OCI-LY7 (cell line): ENCODE measurements around the gene LYRM4. TPM values are rescaled to one million over a fixed set of nuclear protein-coding genes. Genes with fewer than 3 reads are reported as not detected.

Experiments used
- BruUV-seq: library from RNA; stranded (reverse); fragments of 400-500 nt; replicated peaks from 2 replicates; lab custom pipeline; 2021; lab: Mats Ljungman, UMichigan
- CTCF ChIA-PET: fragments of 300-600 bp; sonication (Branson Sonifier 250); formaldehyde crosslinking; loops from one replicate; lab custom pipeline; 2022; ENCODE audit warnings: antibody characterized with exemption; ENCODE audit not compliant: unreplicated experiment; lab: Charles Lee
- POLR2A ChIA-PET: fragments of 300-600 bp; sonication (Branson Sonifier 250); formaldehyde crosslinking; loops from one replicate; lab custom pipeline; 2022; ENCODE audit warnings: antibody characterized with exemption; lab: Charles Lee
- DNase-seq: peaks from one replicate; pipeline ENCODE4 v3.0.0-alpha.2; 2015; ENCODE audit warnings: low spot score
- H2AFZ ChIP-seq: fragments of 200-600 bp; sonication (generic), shearing (Covaris generic); 2 replicates; pipeline ENCODE4 v1.6.1; 2014; ENCODE audit warnings: mild to moderate bottlenecking, antibody characterized with exemption, low read length, moderate library complexity
- H3K27ac ChIP-seq: fragments of 200-600 bp; sonication (generic); 2 replicates; pipeline ENCODE4 v1.5.1; 2014; ENCODE audit warnings: mixed run types, low read depth, mild to moderate bottlenecking, moderate library complexity, low read length, inconsistent platforms; ENCODE audit not compliant: poor library complexity, severe bottlenecking
- H3K36me3 ChIP-seq: fragments of 200-600 bp; sonication (generic); 2 replicates; pipeline ENCODE4 v1.6.1; 2014; ENCODE audit warnings: mild to moderate bottlenecking, antibody characterized with exemption, low read length, moderate library complexity, mixed read lengths; ENCODE audit not compliant: insufficient read depth
- H3K4me1 ChIP-seq: fragments of 200-600 bp; sonication (generic); 2 replicates; pipeline ENCODE4 v1.5.1; 2014; ENCODE audit warnings: mild to moderate bottlenecking, low read length; ENCODE audit not compliant: insufficient read depth, poor library complexity, severe bottlenecking
- H3K4me2 ChIP-seq: fragments of 200-600 bp; sonication (generic); 2 replicates; pipeline ENCODE4 v1.6.1; 2014; ENCODE audit warnings: mild to moderate bottlenecking, low read length
- H3K4me3 ChIP-seq: fragments of 200-600 bp; sonication (generic); 2 replicates; pipeline ENCODE4 v1.5.1; 2014; ENCODE audit warnings: mild to moderate bottlenecking, low read depth, low read length; ENCODE audit not compliant: poor library complexity, severe bottlenecking
- H3K79me2 ChIP-seq: fragments of 200-600 bp; sonication (generic); 2 replicates; pipeline ENCODE4 v1.6.1; 2016; ENCODE audit warnings: low read depth, mild to moderate bottlenecking, low read length, moderate library complexity, mixed read lengths; ENCODE audit not compliant: insufficient read depth
- H3K9me2 ChIP-seq: fragments of 200-600 bp; sonication (generic); 2 replicates; pipeline ENCODE4 v1.6.1; 2016; ENCODE audit warnings: mild to moderate bottlenecking, low read length, mixed read lengths; ENCODE audit not compliant: insufficient read depth
- H3K9me3 ChIP-seq: fragments of 200-600 bp; sonication (generic); 2 replicates; pipeline ENCODE4 v1.6.1; 2014; ENCODE audit warnings: mild to moderate bottlenecking, mixed run types, low read length, mixed read lengths
- H4K20me1 ChIP-seq: fragments of 200-600 bp; sonication (generic); 2 replicates; pipeline ENCODE4 v1.6.1; 2014; ENCODE audit warnings: mild to moderate bottlenecking, antibody characterized with exemption, low read length, moderate library complexity, mixed read lengths; ENCODE audit not compliant: insufficient read depth
- EZH2phosphoT487 ChIP-seq: fragments of 200-600 bp; sonication (generic); IDR thresholded peaks from 2 replicates; pipeline ENCODE4 v1.6.1; 2018; ENCODE audit warnings: low read depth, borderline replicate concordance, mild to moderate bottlenecking, mixed run types, antibody characterized with exemption, low read length, moderate library complexity, mixed read lengths
- intact Hi-C: fragments of 100-400 bp; cut with micrococcal nuclease; formaldehyde crosslinking; loops from one replicate; pipeline ENCODE4 v1.10.0; 2022; ENCODE audit not compliant: unreplicated experiment
- total RNA-seq, 2 experiments: library from RNA; depleted of rRNA in 1 of 2; stranded (reverse); fragments of >200 nt in 1 of 2; shearing (Covaris generic) in 1 of 2; gene quantifications; 2 replicates each; pipeline ENCODE4 v1.2.3, GENCODE V29; 2014 to 2022
- TF ChIP-seq, protein P1 (sequence below): fragments of 200-600 bp; sonication (generic); conservative IDR thresholded peaks from 2 replicates; pipeline ENCODE4 v1.5.1; 2014; ENCODE audit warnings: mild to moderate bottlenecking, antibody characterized with exemption, low read length, moderate library complexity, mixed read lengths

The LYRM4 gene
- total RNA-seq, 2 experiments from 2014 or later: 19.6 to 34.3 TPM

DNA sequence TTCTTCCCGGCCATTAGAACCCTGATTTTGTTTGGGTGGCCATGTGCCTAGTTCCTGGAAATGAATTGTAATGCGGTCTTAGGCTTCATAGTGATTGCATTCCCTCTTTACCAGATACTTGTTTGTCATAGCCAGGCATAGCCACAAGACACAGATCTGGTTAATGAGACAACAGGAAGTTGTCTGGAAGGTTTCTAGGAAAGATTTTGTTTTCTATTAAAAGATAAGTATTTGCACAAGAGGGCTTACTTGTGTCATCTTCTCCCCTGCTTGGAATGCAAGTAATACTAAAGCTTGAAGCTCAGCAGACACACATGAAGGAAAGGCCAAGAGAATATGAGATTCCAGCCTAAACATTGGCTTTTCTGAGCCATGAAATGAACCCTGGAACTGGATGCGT, 13.5 kb upstream of the LYRM4 start:
- H4K20me1 ChIP-seq: 0 out of 2 replicates have a peak, but pooled peaks cover 3% of the 10 kb centered on the region
- no peaks in the 10 kb centered on the region for H3K36me3 ChIP-seq
- H3K79me2 ChIP-seq: no peaks in the 10 kb centered on the region; the same call in 1 of the 2 replicates
- DNase-seq: no peak
- no peaks in the 10 kb centered on the region for H3K9me2 ChIP-seq
- peaks cover 7% of the 10 kb centered on the region for H3K4me1 ChIP-seq
- CTCF ChIA-PET: no interaction called here
- no TSS peak for BruUV-seq
- no peak overlapping the region for H3K4me3 ChIP-seq
- POLR2A ChIA-PET: interaction anchor here (3.0 kb wide), 1 partner anchor 8 kb away, joined by 13 read pairs; no protein-coding TSS in a partner anchor
- TF ChIP-seq EZH2phosphoT487: no peak
- TF ChIP-seq, protein P1, sequence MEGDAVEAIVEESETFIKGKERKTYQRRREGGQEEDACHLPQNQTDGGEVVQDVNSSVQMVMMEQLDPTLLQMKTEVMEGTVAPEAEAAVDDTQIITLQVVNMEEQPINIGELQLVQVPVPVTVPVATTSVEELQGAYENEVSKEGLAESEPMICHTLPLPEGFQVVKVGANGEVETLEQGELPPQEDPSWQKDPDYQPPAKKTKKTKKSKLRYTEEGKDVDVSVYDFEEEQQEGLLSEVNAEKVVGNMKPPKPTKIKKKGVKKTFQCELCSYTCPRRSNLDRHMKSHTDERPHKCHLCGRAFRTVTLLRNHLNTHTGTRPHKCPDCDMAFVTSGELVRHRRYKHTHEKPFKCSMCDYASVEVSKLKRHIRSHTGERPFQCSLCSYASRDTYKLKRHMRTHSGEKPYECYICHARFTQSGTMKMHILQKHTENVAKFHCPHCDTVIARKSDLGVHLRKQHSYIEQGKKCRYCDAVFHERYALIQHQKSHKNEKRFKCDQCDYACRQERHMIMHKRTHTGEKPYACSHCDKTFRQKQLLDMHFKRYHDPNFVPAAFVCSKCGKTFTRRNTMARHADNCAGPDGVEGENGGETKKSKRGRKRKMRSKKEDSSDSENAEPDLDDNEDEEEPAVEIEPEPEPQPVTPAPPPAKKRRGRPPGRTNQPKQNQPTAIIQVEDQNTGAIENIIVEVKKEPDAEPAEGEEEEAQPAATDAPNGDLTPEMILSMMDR: no peak
- intact Hi-C loops: no loop called here
- H3K9me3 ChIP-seq: no peaks in the 10 kb centered on the region
- no peak overlapping the region for H3K27ac ChIP-seq
- H3K4me2 ChIP-seq: no peak overlapping the region
- no peak overlapping the region for H2AFZ ChIP-seq

DNA sequence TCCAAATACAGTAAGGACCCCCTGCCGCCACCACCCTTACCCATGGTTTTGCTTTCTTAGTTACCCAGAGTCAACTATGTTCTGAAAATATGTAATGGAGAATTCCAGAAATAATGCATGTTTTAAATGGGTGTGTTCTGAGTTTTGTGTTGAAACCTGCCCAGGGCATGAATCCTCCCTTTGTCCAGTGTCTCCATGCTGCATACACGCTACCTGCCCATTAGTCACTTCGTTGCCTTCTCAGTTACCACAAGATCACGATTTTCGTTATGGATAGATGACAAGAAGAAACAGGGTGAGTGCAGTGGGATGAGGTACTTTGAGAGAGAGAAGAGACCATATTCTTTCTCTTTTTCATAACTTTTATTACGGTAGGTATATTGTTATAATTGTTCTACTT, 11.2 kb upstream of the LYRM4 start:
- Histone ChIP-seq H3K27ac (no peak overlapping the region), H3K4me3 (no peak overlapping the region), H4K20me1 (0 out of 2 replicates have a peak, but pooled peaks cover 3% of the 10 kb centered on the region), H3K9me3 (no peaks in the 10 kb centered on the region), H3K36me3 (no peaks in the 10 kb centered on the region; the same call in 1 of the 2 replicates), H3K4me2 (no peak overlapping the region), H2AFZ (no peak overlapping the region), H3K9me2 (no peaks in the 10 kb centered on the region), H3K79me2 (peaks cover 3% of the 10 kb centered on the region; the same call in 1 of the 2 replicates), H3K4me1 (peaks cover 3% of the 10 kb centered on the region)
- no TSS peak for BruUV-seq
- ChIA-PET POLR2A (interaction anchor here (0.7 kb wide), 1 partner anchor 64 kb away, joined by 3 read pairs; no protein-coding TSS in a partner anchor), CTCF (no interaction called here)
- DNase-seq: no peak
- TF ChIP-seq, protein P1: no peak
- no peak for TF ChIP-seq EZH2phosphoT487
- intact Hi-C loops: no loop called here

DNA sequence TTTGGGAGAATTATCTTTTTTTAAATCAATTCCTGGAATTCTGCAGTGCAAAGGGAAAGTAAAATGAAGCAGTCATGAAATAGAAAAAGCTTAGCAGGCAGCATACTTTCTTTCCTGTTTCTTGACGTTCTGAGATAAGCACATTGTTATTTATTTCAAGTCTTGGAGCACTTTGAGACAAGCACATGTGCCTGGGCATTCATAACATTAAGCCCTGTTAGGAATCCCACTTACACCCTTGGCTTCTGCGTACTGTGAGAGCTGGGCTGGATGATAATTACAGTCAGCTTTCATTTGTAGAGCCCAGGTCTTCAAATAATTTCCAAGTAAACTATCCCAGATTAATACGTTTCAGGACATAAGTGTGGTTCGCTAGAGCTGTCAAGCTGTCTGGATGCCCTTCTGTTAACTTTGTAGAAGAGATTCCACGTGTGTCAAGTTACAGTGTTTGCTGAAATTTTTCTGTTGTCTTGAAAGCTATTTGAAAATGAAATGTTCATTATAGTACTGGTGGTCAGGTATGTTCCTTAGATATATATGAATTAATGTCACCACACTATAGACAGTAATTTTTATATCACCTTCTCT, 9.4 kb upstream of the LYRM4 start:
- no peaks in the 10 kb centered on the region for H3K9me2 ChIP-seq
- no peak overlapping the region for H3K4me3 ChIP-seq
- no peaks in the 10 kb centered on the region for H3K9me3 ChIP-seq
- CTCF ChIA-PET: no interaction called here
- no peak overlapping the region for H3K27ac ChIP-seq
- POLR2A ChIA-PET: no interaction called here
- intact Hi-C loops: no loop called here
- no TSS peak for BruUV-seq
- H4K20me1 ChIP-seq: 0 out of 2 replicates have a peak, but pooled peaks cover 3% of the 10 kb centered on the region
- DNase-seq: no peak
- H3K79me2 ChIP-seq: peaks cover 7% of the 10 kb centered on the region; the same call in 1 of the 2 replicates
- H3K4me1 ChIP-seq: peaks cover 3% of the 10 kb centered on the region
- no peak overlapping the region for H3K4me2 ChIP-seq
- H3K36me3 ChIP-seq: no peaks in the 10 kb centered on the region; the same call in 1 of the 2 replicates
- no peak overlapping the region for H2AFZ ChIP-seq
- no peak for TF ChIP-seq EZH2phosphoT487
- TF ChIP-seq, protein P1: no peak
